ENCODE results near the gene MSH2.

DNA sequence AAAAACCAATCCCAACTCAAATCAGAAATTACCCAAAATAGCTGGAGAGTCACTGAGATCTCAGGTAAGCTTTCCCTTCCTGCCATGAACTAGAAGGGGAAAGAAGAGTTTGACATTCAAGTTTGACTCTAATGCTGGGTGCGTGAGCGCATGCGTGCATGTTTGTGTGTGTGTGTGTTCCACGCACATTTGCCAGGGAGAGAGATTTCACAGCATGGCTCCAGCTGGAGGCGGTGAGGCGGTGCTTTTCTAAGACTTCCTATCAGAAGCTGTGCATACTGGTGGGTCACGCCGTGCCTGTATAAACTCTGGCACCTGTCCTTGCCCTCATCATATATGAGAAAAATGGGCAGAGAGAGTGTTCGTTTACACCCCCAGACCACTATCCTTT lies 116.2 kb downstream of the MSH2 start:
- TF ChIP-seq, protein P1, sequence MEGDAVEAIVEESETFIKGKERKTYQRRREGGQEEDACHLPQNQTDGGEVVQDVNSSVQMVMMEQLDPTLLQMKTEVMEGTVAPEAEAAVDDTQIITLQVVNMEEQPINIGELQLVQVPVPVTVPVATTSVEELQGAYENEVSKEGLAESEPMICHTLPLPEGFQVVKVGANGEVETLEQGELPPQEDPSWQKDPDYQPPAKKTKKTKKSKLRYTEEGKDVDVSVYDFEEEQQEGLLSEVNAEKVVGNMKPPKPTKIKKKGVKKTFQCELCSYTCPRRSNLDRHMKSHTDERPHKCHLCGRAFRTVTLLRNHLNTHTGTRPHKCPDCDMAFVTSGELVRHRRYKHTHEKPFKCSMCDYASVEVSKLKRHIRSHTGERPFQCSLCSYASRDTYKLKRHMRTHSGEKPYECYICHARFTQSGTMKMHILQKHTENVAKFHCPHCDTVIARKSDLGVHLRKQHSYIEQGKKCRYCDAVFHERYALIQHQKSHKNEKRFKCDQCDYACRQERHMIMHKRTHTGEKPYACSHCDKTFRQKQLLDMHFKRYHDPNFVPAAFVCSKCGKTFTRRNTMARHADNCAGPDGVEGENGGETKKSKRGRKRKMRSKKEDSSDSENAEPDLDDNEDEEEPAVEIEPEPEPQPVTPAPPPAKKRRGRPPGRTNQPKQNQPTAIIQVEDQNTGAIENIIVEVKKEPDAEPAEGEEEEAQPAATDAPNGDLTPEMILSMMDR (IDR thresholded peaks at IDR 0.05): no peak
- TF ChIP-seq POLR2AphosphoS5 (IDR thresholded peaks at IDR 0.05) (no peak), POLR2A (IDR thresholded peaks at IDR 0.05) (no peak)
